TTC549 (cell line): ENCODE data around the gene PARPBP.
"Not testable (repeated sequence)": the region's sequence is repeated elsewhere in the genome, so short reads cannot be mapped to it uniquely, and the experiment has no call there.

Source experiments
- FAIRE-seq: peaks from 2 replicates; lab custom pipeline; 2012; peaks lifted over from hg19 to GRCh38; lab: Jason Lieb, UNC

PARPBP gene

GRCh38 chr12:102155206-102155605 lies 35.2 kb downstream of the PARPBP start:
- not testable (repeated sequence) for FAIRE-seq

GRCh38 chr12:102163383-102163782 lies 43.4 kb downstream of the PARPBP start:
- no peak for FAIRE-seq

- FAIRE-seq = no peak
Observed at GRCh38 chr12:102167821-102168604, 48.0 kb downstream of the PARPBP start.

GRCh38 chr12:102169922-102170621 lies 50.1 kb downstream of the PARPBP start:
- peak; percentile 7 for FAIRE-seq

GRCh38 chr12:102171951-102172350 lies 52.0 kb downstream of the PARPBP start:
- no peak for FAIRE-seq

- no peak for FAIRE-seq
Observed at GRCh38 chr12:102172436-102172835, 52.5 kb downstream of the PARPBP start.

GRCh38 chr12:102174117-102174516 lies 54.1 kb downstream of the PARPBP start:
- no peak for FAIRE-seq

- no peak for FAIRE-seq
Observed at GRCh38 chr12:102174761-102175160, 54.8 kb downstream of the PARPBP start.

- FAIRE-seq = no peak
Observed at GRCh38 chr12:102182635-102183034, 62.7 kb downstream of the PARPBP start.

- no peak for FAIRE-seq
Observed at GRCh38 chr12:102195826-102196225, 75.8 kb downstream of the PARPBP start.

GRCh38 chr12:102197789-102198188 lies 77.8 kb downstream of the PARPBP start, which contains the start of gene PMCH:
Gene PMCH (minus strand): TSS chr12:102197833. CDS start chr12:102197770, 63 bp downstream.
- no peak for FAIRE-seq

GRCh38 chr12:102201436-102202061 lies 81.6 kb downstream of the PARPBP start:
- no peak for FAIRE-seq

GRCh38 chr12:102202556-102202955 lies 82.6 kb downstream of the PARPBP start:
- no peak for FAIRE-seq

GRCh38 chr12:102204025-102204424 lies 84.0 kb downstream of the PARPBP start:
- no peak for FAIRE-seq

GRCh38 chr12:102215992-102216691 lies 96.2 kb downstream of the PARPBP start:
- no peak for FAIRE-seq

- FAIRE-seq = no peak
Observed at GRCh38 chr12:102220736-102221135, 100.8 kb downstream of the PARPBP start.

GRCh38 chr12:102227954-102228353 lies 108.0 kb downstream of the PARPBP start:
- FAIRE-seq = no peak

- no peak for FAIRE-seq
Observed at GRCh38 chr12:102232036-102232435, 112.1 kb downstream of the PARPBP start.

- no peak for FAIRE-seq
Observed at GRCh38 chr12:102232446-102232845, 112.5 kb downstream of the PARPBP start.

- FAIRE-seq = no peak
Observed at GRCh38 chr12:102234599-102234998, 114.6 kb downstream of the PARPBP start.

GRCh38 chr12:102240859-102241258 lies 120.9 kb downstream of the PARPBP start:
- FAIRE-seq = not testable (repeated sequence)
